C4-2B (cell line): ENCODE measurements around the gene MARS1.
"Not testable (repeated sequence)": the region's sequence is repeated elsewhere in the genome, so short reads cannot be mapped to it uniquely, and the experiment has no call there.

Experiments
- H3K27ac ChIP-seq: fragments of 450-650 bp; 2 replicates; pipeline ENCODE4 v1.5.1; 2017
- CTCF ChIP-seq: fragments of 450-650 bp; conservative IDR thresholded peaks from 2 replicates; pipeline ENCODE4 v1.5.1; 2017; ENCODE audit warnings: mild to moderate bottlenecking
- ZFX ChIP-seq: fragments of 450-650 bp; IDR thresholded peaks from 2 replicates; pipeline ENCODE4 v1.6.1; 2017

MARS1 gene

GRCh38 chr12:57554897-57555296, 67.0 kb downstream of the MARS1 start:
- no peak overlapping the region for H3K27ac ChIP-seq
- no peak for TF ChIP-seq CTCF
- TF ChIP-seq ZFX = no peak

- no peak for TF ChIP-seq ZFX
- no peak for TF ChIP-seq CTCF
- no peak overlapping the region for H3K27ac ChIP-seq
Measured at GRCh38 chr12:57558864-57559263, 71.0 kb downstream of the MARS1 start.

GRCh38 chr12:57560516-57560915, 72.6 kb downstream of the MARS1 start:
- no peak overlapping the region for H3K27ac ChIP-seq
- no peak for TF ChIP-seq CTCF
- no peak for TF ChIP-seq ZFX

- H3K27ac ChIP-seq = not testable (repeated sequence)
Measured at GRCh38 chr12:57561117-57561516, 73.2 kb downstream of the MARS1 start.

GRCh38 chr12:57563358-57563757, 75.5 kb downstream of the MARS1 start:
- TF ChIP-seq CTCF (no peak), ZFX (no peak)

GRCh38 chr12:57564178-57564740, 76.4 kb downstream of the MARS1 start:
- no peak for TF ChIP-seq ZFX
- no peak for TF ChIP-seq CTCF
- H3K27ac ChIP-seq = no peak overlapping the region

More at GRCh38 chr12:57563358-57563757, 75.5 kb downstream of the MARS1 start:
- no peak overlapping the region for H3K27ac ChIP-seq
